Neural progenitor cell (in vitro differentiated cells): Measurements from ENCODE around the gene MYO7B.

Experiments used
- CTCF ChIP-seq: fragments of 200-600 bp; sonication (generic); IDR thresholded peaks from 2 replicates; pipeline ENCODE4 v1.5.1; 2017; ENCODE audit warnings: antibody characterized with exemption, mild to moderate bottlenecking
- EZH2 ChIP-seq: fragments of 200-600 bp; sonication (generic); IDR thresholded peaks from 2 replicates; pipeline ENCODE4 v1.6.1; 2017; ENCODE audit warnings: antibody characterized with exemption, mild to moderate bottlenecking, moderate library complexity

- TF ChIP-seq CTCF (no peak), EZH2 (no peak)
Observed at GRCh38 chr2:127673291-127674069, 138.0 kb downstream of the MYO7B start.
